A673 (cell line): ENCODE measurements around the gene PXT1.

Experiments
- EZH2 ChIP-seq: fragments of 200-600 bp; sonication (generic); IDR thresholded peaks from 2 replicates; pipeline ENCODE4 v1.6.1; 2017; ENCODE audit warnings: borderline replicate concordance, low read depth, mild to moderate bottlenecking, mixed read lengths, antibody characterized with exemption, low read length; ENCODE audit not compliant: poor library complexity, severe bottlenecking
- TF ChIP-seq, protein P1 (sequence below): fragments of 300-800, 200-600 bp; sonication (generic); conservative IDR thresholded peaks from 2 replicates; pipeline ENCODE4 v1.5.1; 2017; ENCODE audit warnings: low read depth, mild to moderate bottlenecking, antibody characterized with exemption, low read length, moderate library complexity, mixed read lengths

DNA sequence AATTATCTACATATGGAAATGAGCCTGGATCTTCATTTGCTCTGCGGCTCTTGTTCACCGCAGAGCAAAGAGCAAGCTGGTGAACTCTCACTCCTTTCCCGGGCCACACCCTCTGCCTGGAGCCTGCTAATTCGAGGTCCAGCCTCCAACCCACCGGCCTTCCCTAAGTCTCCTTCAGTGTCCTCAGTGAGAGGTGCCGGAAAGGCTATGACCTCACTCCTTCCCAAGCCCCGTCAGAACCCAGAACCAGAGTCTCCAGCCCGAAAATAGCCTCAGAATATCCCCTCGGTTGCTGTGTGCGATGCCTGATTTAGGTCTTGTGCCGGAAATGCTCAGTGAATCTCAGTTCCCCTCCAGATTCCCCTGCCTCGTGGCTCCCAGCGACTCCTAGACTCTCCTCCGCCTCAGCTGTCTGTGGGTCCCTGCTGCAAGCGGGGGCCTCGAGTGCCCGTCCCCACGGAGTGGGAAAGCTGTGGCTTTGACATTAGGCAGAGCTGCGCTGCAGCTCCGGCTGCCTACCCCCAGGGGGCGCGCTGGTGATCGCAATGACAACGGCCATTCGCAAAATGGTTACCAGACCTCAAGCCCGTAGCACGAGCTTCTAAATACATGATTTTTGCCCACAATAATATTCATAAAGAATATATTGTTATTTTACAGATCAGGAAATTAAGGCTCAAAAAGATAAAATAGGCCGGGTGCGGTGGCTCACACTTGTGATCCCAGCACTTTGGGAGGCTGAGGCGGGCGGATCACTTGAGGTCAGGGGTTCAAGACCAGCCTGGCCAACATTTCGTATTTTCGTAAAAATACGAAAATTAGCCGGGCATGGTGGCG is 101.8 kb downstream of the PXT1 start:
- TF ChIP-seq, protein P1, sequence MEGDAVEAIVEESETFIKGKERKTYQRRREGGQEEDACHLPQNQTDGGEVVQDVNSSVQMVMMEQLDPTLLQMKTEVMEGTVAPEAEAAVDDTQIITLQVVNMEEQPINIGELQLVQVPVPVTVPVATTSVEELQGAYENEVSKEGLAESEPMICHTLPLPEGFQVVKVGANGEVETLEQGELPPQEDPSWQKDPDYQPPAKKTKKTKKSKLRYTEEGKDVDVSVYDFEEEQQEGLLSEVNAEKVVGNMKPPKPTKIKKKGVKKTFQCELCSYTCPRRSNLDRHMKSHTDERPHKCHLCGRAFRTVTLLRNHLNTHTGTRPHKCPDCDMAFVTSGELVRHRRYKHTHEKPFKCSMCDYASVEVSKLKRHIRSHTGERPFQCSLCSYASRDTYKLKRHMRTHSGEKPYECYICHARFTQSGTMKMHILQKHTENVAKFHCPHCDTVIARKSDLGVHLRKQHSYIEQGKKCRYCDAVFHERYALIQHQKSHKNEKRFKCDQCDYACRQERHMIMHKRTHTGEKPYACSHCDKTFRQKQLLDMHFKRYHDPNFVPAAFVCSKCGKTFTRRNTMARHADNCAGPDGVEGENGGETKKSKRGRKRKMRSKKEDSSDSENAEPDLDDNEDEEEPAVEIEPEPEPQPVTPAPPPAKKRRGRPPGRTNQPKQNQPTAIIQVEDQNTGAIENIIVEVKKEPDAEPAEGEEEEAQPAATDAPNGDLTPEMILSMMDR, result peak; percentile 98
- TF ChIP-seq EZH2, result no peak
